Breast epithelium (tissue), 4 donors: ENCODE data around the gene PDE4A. TPM values are rescaled to one million over a fixed set of nuclear protein-coding genes. Genes with fewer than 3 reads are reported as not detected.

Experiments used
- DNase-seq, 2 donors: peaks; one replicate each; pipeline ENCODE4 v3.0.0-alpha.2; 2019; ENCODE audit warnings: low spot score in 2 of 2
- H3K27ac ChIP-seq, 2 donors: fragments of 200-600 bp; sonication (generic) in 1 of 2; one replicate each; pipeline ENCODE4 v1.5.1; 2016 to 2019; ENCODE audit warnings: mild to moderate bottlenecking in 1 of 2
- H3K27me3 ChIP-seq, 2 donors: fragments of 200-600 bp; sonication (generic) in 1 of 2; one replicate each; pipeline versions ENCODE4 v1.5.1 to v1.6.0; 2017 to 2019; ENCODE audit warnings: control low read depth in 1 of 2, mild to moderate bottlenecking in 1 of 2
- H3K36me3 ChIP-seq: fragments of 200-600 bp; one replicate; pipeline ENCODE4 v1.5.1; 2019
- H3K4me1 ChIP-seq, 2 donors: fragments of 200-600 bp; sonication (generic); one replicate each; pipeline ENCODE4 v1.5.1; 2016 to 2019; ENCODE audit warnings: control low read depth in 1 of 2
- H3K4me3 ChIP-seq, 3 donors: fragments of 200-600 bp; sonication (generic); 1 replicate in 2 of 3; 2 replicates in 1 of 3; pipeline ENCODE4 v1.5.1; 2016 to 2019; ENCODE audit warnings: mild to moderate bottlenecking in 3 of 3, moderate library complexity in 2 of 3
- H3K9me3 ChIP-seq, 2 donors: fragments of 200-600 bp; sonication (generic) in 1 of 2; one replicate each; pipeline ENCODE4 v1.5.1; 2016 to 2019; ENCODE audit warnings: control low read depth in 1 of 2
- POLR2A ChIP-seq: fragments of 450-650 bp; IDR thresholded peaks from one replicate; pipeline ENCODE4 v1.6.1; 2016; ENCODE audit warnings: antibody characterized with exemption, mild to moderate bottlenecking, moderate library complexity
- POLR2AphosphoS5 ChIP-seq, 3 donors: sonication (generic); formaldehyde crosslinking; IDR thresholded peaks; one replicate each; pipeline ENCODE4 v1.6.1; 2017; ENCODE audit warnings: antibody characterized with exemption in 3 of 3
- intact Hi-C: fragments of 100-400 bp; cut with DNase I; formaldehyde crosslinking; loops from one replicate; pipeline ENCODE4 v1.15.1; 2023; ENCODE audit warnings: low total_unique reads
- total RNA-seq, 3 donors: library from RNA; depleted of rRNA; stranded (reverse); fragments of >200 nt; gene quantifications; one replicate each; pipeline ENCODE4 v1.1.0, GENCODE V29; 2016
- TF ChIP-seq, protein P1 (sequence below), 3 donors: fragments of 450-650 bp; IDR thresholded peaks; one replicate each; pipeline ENCODE4 v1.5.1; 2016 to 2017; ENCODE audit warnings: antibody characterized with exemption in 3 of 3, mild to moderate bottlenecking in 3 of 3, moderate library complexity in 3 of 3

The PDE4A gene
- total RNA-seq, 3 donors from 2014 or later: 5.6 to 20.3 (median 12.1) TPM

DNA sequence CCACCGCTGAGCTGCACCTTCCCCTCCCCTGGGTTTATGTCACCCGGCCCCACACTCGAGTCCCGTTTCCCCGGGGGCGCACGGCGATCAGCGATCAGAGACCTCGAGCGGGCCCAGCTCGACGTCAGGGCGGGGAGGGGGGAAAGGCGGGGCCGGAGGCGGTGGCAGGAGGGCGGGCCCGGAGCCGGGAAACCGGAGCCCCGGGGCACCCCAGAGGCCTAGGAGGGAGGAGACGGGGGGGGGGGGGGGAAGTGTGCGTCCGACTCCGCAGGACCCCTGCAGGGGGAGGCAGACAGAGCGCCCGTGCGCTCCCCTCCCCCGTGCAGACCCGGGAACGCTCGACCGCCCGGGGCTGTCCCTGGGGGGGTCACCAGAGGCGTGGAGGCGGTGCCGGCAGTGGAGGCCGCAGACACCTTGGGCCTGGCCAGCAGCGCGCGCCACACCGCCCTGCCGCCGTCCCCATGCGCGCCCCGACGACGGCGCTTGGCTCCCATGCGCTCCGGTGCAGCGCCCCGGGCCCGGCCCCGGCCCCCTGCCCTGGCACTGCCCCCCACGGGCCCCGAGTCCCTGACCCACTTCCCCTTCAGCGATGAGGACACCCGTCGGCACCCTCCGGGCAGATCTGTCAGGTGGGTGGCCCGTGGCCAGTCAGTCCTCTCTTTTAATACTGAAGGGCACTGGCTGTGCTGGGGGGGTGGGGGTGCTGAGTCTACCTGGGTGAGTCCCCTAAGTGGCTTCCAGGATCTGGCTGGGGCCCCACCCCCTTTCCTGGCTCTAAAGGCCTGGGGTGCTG is 11.8 kb downstream of the PDE4A start:
- Histone ChIP-seq H3K9me3 (no peaks in the 10 kb centered on the region), H3K27ac (peak overlapping the region; percentile 57 to 70), H3K4me1 (peaks cover 3 to 7% of the 10 kb centered on the region in 2 donors), H3K27me3 (no peaks in the 10 kb centered on the region), H3K36me3 (no peaks in the 10 kb centered on the region), H3K4me3 (peak overlapping the region; percentile 61 to 79 (median 76))
- DNase-seq: no peak
- TF ChIP-seq POLR2AphosphoS5 (IDR thresholded peaks at IDR 0.05): no peak
- TF ChIP-seq, protein P1, sequence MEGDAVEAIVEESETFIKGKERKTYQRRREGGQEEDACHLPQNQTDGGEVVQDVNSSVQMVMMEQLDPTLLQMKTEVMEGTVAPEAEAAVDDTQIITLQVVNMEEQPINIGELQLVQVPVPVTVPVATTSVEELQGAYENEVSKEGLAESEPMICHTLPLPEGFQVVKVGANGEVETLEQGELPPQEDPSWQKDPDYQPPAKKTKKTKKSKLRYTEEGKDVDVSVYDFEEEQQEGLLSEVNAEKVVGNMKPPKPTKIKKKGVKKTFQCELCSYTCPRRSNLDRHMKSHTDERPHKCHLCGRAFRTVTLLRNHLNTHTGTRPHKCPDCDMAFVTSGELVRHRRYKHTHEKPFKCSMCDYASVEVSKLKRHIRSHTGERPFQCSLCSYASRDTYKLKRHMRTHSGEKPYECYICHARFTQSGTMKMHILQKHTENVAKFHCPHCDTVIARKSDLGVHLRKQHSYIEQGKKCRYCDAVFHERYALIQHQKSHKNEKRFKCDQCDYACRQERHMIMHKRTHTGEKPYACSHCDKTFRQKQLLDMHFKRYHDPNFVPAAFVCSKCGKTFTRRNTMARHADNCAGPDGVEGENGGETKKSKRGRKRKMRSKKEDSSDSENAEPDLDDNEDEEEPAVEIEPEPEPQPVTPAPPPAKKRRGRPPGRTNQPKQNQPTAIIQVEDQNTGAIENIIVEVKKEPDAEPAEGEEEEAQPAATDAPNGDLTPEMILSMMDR (IDR thresholded peaks at IDR 0.05): no peak
- intact Hi-C loops: no loop called here

DNA sequence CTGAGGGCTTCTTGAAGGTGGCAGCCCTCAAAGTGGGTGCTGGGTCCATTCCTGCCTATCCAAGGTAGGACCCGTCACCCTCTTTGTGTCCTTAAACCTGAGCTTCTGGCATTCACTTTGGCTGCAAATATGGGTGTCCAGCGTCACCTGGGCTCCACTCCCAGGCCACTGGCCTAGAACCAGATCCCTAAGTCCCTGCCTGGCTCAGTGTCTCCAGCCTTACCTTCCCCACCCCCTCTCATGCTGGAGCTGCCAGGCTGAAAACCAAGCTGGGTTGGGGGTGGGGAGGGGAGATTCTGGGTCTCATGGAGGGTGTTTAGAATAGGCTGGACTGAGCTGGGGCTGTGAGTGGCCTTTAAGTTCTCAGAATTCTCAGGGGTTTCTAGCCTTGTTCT is 12.4 kb downstream of the PDE4A start:
- no peak for DNase-seq
- intact Hi-C loops: no loop called here

DNA sequence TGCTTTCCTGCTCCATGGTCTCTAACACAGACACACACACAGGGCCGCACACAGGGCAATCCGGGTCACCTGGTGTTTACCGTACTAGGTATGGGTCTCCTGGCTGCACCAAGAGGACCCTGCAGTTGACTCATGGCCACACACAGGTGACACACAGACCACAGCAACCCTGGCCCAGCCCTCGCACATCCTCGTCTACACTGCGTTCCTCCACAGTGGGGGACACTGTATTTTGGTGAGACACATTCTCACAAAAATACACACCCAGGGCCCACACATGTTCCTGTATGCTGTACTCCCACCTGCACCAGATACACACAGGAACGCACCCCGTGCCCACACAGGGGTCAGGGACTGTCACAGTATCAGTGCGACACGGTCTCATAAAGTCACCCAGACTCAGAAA is 12.8 kb downstream of the PDE4A start:
- no peaks in the 10 kb centered on the region for H3K27me3 ChIP-seq
- DNase-seq: no peak
- H3K9me3 ChIP-seq: no peaks in the 10 kb centered on the region
- peak overlapping the region in 1 of 2 donors; percentile 70 for H3K27ac ChIP-seq
- no peaks in the 10 kb centered on the region for H3K36me3 ChIP-seq
- TF ChIP-seq, protein P1 (IDR thresholded peaks at IDR 0.05): no peak
- TF ChIP-seq POLR2A (no peak), POLR2AphosphoS5 (IDR thresholded peaks at IDR 0.05) (no peak)
- H3K4me1 ChIP-seq: peaks cover 3 to 7% of the 10 kb centered on the region in 2 donors
- intact Hi-C loops: no loop called here
- H3K4me3 ChIP-seq: no peak overlapping the region

More for the DNA sequence above, 12.4 kb downstream of the PDE4A start:
- H3K4me3 ChIP-seq: peak overlapping the region in 2 of 3 donors; percentile 61 to 79
- H3K4me1 ChIP-seq: peaks cover 3 to 7% of the 10 kb centered on the region in 2 donors
- no peak for TF ChIP-seq POLR2AphosphoS5 (IDR thresholded peaks at IDR 0.05)
- TF ChIP-seq, protein P1 (IDR thresholded peaks at IDR 0.05): no peak
- H3K36me3 ChIP-seq: no peaks in the 10 kb centered on the region
- H3K27me3 ChIP-seq: no peaks in the 10 kb centered on the region
- H3K27ac ChIP-seq: peak overlapping the region in 1 of 2 donors; percentile 70
- H3K9me3 ChIP-seq: no peaks in the 10 kb centered on the region

DNA sequence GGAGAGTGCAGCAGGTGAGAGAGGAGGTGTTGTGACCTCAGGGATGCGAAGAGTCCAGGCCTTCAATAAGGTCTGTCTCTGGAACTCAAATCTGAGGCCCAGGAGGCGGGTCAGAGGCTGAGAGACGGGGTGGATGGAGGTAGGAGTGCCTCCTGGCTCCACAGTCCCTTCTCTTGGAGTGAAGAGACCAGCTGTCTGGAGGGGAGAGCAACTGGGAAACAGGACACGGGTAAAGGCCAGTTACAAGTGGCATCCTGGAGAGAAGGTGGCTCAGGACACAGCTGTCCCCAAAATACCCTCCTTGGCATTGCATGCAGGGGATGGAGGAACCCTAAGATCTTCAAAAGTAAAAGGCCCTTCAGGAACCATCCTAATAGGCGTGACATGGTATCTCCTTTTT is 19.2 kb downstream of the PDE4A start:
- no peak overlapping the region for H3K4me3 ChIP-seq
- DNase-seq: no peak
- H3K9me3 ChIP-seq: no peaks in the 10 kb centered on the region
- TF ChIP-seq POLR2A (no peak), POLR2AphosphoS5 (IDR thresholded peaks at IDR 0.05) (no peak)
- TF ChIP-seq, protein P1 (IDR thresholded peaks at IDR 0.05): no peak
- no peaks in the 10 kb centered on the region for H3K36me3 ChIP-seq
- no peaks in the 10 kb centered on the region for H3K27me3 ChIP-seq
- intact Hi-C loops: no loop called here
- H3K27ac ChIP-seq: no peak overlapping the region
- H3K4me1 ChIP-seq: no peaks in the 10 kb centered on the region

DNA sequence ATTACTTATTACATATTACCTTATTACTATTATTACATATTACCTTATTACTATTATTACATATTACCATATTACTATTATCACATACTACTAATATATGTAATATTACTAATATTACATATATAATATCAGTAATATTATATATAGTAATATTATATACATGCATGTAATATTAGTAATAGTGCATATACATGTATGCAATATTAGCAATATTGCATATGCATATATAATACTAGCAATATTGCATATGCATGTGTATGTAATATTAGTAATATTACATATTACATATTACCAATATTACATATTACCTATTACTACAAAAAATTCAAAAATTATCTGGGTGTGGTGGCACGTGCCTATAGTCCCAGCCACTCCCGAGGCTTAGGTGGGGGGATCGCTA is 22.4 kb downstream of the PDE4A start:
- H3K27me3 ChIP-seq: no peaks in the 10 kb centered on the region
- H3K4me3 ChIP-seq: no peak overlapping the region
- intact Hi-C loops: no loop called here
- no peaks in the 10 kb centered on the region for H3K9me3 ChIP-seq
- H3K4me1 ChIP-seq: no peaks in the 10 kb centered on the region
- DNase-seq: no peak
- TF ChIP-seq, protein P1 (IDR thresholded peaks at IDR 0.05): no peak
- TF ChIP-seq POLR2AphosphoS5 (IDR thresholded peaks at IDR 0.05): no peak
- TF ChIP-seq POLR2A: no peak
- H3K27ac ChIP-seq: no peak overlapping the region
- H3K36me3 ChIP-seq: no peaks in the 10 kb centered on the region
